ENCODE results near the gene PGS1.
A peak's percentile ranks its signal among the peaks of the same experiment; 100 is the strongest.

The PGS1 gene

GRCh38 chr17:78387977-78388941, 9.8 kb downstream of the PGS1 start:
- no peak overlapping the region for H3K4me3 ChIP-seq (replicated peaks; ENCODE audit: low read depth, low read length)
- no peak for DNase-seq (ENCODE audit: extremely low read depth, low read depth)
- TF ChIP-seq CTCF (IDR thresholded peaks at IDR 0.05; ENCODE audit: low read depth, low read length, missing control alignments): no peak

GRCh38 chr17:78390241-78391050, 12.0 kb downstream of the PGS1 start:
- no peak overlapping the region for H3K4me3 ChIP-seq (replicated peaks; ENCODE audit: low read depth, low read length)
- TF ChIP-seq CTCF (IDR thresholded peaks at IDR 0.05; ENCODE audit: low read depth, low read length, missing control alignments): no peak
- peak; percentile 94 for DNase-seq (ENCODE audit: extremely low read depth, low read depth)

GRCh38 chr17:78391051-78391431, 12.6 kb downstream of the PGS1 start:
- DNase-seq (ENCODE audit: extremely low read depth, low read depth): no peak
- no peak overlapping the region for H3K4me3 ChIP-seq (replicated peaks; ENCODE audit: low read depth, low read length)
- no peak for TF ChIP-seq CTCF (IDR thresholded peaks at IDR 0.05; ENCODE audit: low read depth, low read length, missing control alignments)

GRCh38 chr17:78391843-78392242, 13.4 kb downstream of the PGS1 start:
- TF ChIP-seq CTCF (IDR thresholded peaks at IDR 0.05; ENCODE audit: low read depth, low read length, missing control alignments): no peak
- H3K4me3 ChIP-seq (replicated peaks; ENCODE audit: low read depth, low read length): no peak overlapping the region
- no peak for DNase-seq (ENCODE audit: extremely low read depth, low read depth)

GRCh38 chr17:78392295-78392694, 13.8 kb downstream of the PGS1 start:
- TF ChIP-seq CTCF (IDR thresholded peaks at IDR 0.05; ENCODE audit: low read depth, low read length, missing control alignments): no peak
- DNase-seq (ENCODE audit: extremely low read depth, low read depth): no peak
- H3K4me3 ChIP-seq (replicated peaks; ENCODE audit: low read depth, low read length): no peak overlapping the region

GRCh38 chr17:78393575-78393974, 15.1 kb downstream of the PGS1 start:
- DNase-seq (ENCODE audit: extremely low read depth, low read depth): no peak
- TF ChIP-seq CTCF (IDR thresholded peaks at IDR 0.05; ENCODE audit: low read depth, low read length, missing control alignments): no peak
- H3K4me3 ChIP-seq (replicated peaks; ENCODE audit: low read depth, low read length): no peak overlapping the region
